K562 (cell line): Measurements from ENCODE around the gene EEF2. TPM values are rescaled to one million over a fixed set of nuclear protein-coding genes. Genes with fewer than 3 reads are reported as not detected.

Experiments used
- ARID1B ChIP-seq: fragments of 450-650 bp; IDR thresholded peaks from 2 replicates; pipeline ENCODE4 v1.6.1; 2016; ENCODE audit warnings: antibody characterized with exemption, mild to moderate bottlenecking, inconsistent platforms
- EHMT2 ChIP-seq: fragments of 450-650 bp; IDR thresholded peaks from 2 replicates; pipeline ENCODE4 v1.6.1; 2018; ENCODE audit warnings: antibody characterized with exemption
- ELF1 ChIP-seq: fragments of 200-800 bp; sonication (Bioruptor generic); IDR thresholded peaks from 2 replicates; pipeline ENCODE4 v1.6.1; 2016; ENCODE audit warnings: missing genetic modification characterization, missing compliant biosample characterization
- MTF1 ChIP-seq: fragments of 250-450 bp; sonication (Bioruptor Pico); IDR thresholded peaks from 2 replicates; pipeline ENCODE4 v1.9.0; 2021; ENCODE audit warnings: moderate library complexity, mild to moderate bottlenecking, inconsistent platforms, borderline replicate concordance
- NCOR1 ChIP-seq: fragments of 450-650 bp; IDR thresholded peaks from 2 replicates; pipeline ENCODE4 v1.6.1; 2016; ENCODE audit warnings: mild to moderate bottlenecking, moderate library complexity
- SMARCE1 ChIP-seq: fragments of 450-650 bp; IDR thresholded peaks from 2 replicates; pipeline ENCODE4 v1.7.1; 2016; ENCODE audit warnings: mild to moderate bottlenecking
- SREBF1 ChIP-seq: fragments of 150-350 bp; IDR thresholded peaks from 2 replicates; pipeline ENCODE4 v1.6.1; 2014; ENCODE audit warnings: antibody characterized with exemption, low read depth, low read length, borderline replicate concordance
- TFAM ChIP-seq: fragments of 250-450 bp; sonication (Bioruptor Pico); conservative IDR thresholded peaks from 2 replicates; pipeline ENCODE4 v1.5.0; 2021; ENCODE audit warnings: mild to moderate bottlenecking, moderate library complexity
- ZC3H11A ChIP-seq: IDR thresholded peaks from 2 replicates; pipeline ENCODE4 v1.6.1; 2012; ENCODE audit warnings: low read depth, low read length, improper control_type of control experiment
- polyA plus RNA-seq, 8 experiments: library from polyadenylated mRNA; depleted of rRNA in 4 of 8; stranded (reverse) in 5 of 8; unstranded in 3 of 8; fragments of >200 nt; fragmentation: Nextera tagmentation in 2 of 8; fragmentation: Illumina TruSeq in 1 of 8; extraction: Ambion mirVana in 2 of 8; extraction: Trizol in 1 of 8; gene quantifications; 2 replicates each; pipeline versions ENCODE4 v1.2.1 to v1.2.3, GENCODE V29; 2011 to 2014; ENCODE audit warnings: inconsistent platforms in 1 of 8, missing spikeins in 1 of 8
- total RNA-seq, 7 experiments: library from RNA; depleted of rRNA in 6 of 7; stranded (reverse); fragments of >200 nt in 6 of 7; fragmentation: Illumina TruSeq in 2 of 7; extraction: Trizol in 2 of 7; gene quantifications; 2 replicates each; pipeline versions ENCODE4 v1.2.1 to v1.2.3, GENCODE V29; 2011 to 2021; ENCODE audit warnings: low replicate concordance in 1 of 7
- TF ChIP-seq, protein P1 (sequence below), 2 experiments: fragments of 450-650 bp; IDR thresholded peaks; 2 replicates each; pipeline ENCODE4 v1.6.1; 2018; ENCODE audit warnings: mild to moderate bottlenecking in 2 of 2, low read depth in 1 of 2; ENCODE audit not compliant: partially characterized antibody in 2 of 2
- TF ChIP-seq, protein P2 (sequence below): fragments of 150-350 bp; IDR thresholded peaks from 2 replicates; pipeline ENCODE4 v1.6.1; 2014; ENCODE audit warnings: low read depth, mild to moderate bottlenecking, low read length, borderline replicate concordance
- TF ChIP-seq, protein P3 (sequence below): fragments of 450-650 bp; formaldehyde crosslinking; IDR thresholded peaks from 2 replicates; pipeline ENCODE4 v1.4.0; 2020; ENCODE audit warnings: mild to moderate bottlenecking
- TF ChIP-seq, protein P4 (sequence below), 2 experiments: fragments of 150-350 bp in 1 of 2; IDR thresholded peaks; 2 replicates each; pipeline ENCODE4 v1.6.1; 2012 to 2016; ENCODE audit warnings: low read depth in 2 of 2, low read length in 2 of 2, mild to moderate bottlenecking in 1 of 2, moderate library complexity in 1 of 2

The EEF2 gene
- total and polyA plus RNA-seq, 9 of the 15 experiments (the other 6 are each of a cell fraction or from before 2014, with no cell fraction given): 372 to 3,003 (median 1,453) TPM

DNA sequence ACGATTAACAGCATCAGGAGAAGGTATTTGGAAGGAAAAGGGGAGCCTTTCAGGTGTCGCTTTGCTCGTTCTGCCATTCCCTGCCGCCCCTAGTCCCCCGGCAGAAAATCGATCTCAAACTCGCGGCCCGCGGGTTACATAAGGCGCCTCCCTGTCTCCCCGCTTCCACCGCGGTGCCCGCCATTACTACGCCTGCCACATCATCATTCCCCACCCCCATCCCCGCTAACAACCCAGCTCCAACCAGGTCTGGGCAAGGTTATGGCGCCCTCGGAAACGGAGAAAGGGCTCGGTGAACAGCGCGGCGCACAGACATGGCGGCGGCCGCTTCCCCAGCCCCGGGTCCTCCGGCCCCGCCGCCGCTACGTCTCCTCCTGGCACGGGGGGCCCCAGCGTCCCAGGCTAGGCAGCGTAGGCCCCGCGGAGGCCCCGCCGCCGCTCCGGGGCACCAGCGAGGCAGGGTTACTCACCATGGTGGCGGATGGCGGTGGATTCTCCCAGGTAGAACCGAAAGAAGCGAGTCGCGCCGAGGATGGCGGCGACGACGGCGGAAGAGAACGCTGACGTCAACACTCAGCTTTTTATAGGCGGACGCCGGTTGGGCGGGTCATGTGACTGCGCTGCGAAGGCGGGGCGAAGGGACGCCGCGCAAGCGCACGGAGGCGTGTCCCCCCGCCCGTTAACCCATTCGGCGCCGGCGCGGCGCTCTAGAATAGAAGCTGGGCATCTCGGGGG, at the start of gene EEF2 (continued):
- TF ChIP-seq, protein P1, sequence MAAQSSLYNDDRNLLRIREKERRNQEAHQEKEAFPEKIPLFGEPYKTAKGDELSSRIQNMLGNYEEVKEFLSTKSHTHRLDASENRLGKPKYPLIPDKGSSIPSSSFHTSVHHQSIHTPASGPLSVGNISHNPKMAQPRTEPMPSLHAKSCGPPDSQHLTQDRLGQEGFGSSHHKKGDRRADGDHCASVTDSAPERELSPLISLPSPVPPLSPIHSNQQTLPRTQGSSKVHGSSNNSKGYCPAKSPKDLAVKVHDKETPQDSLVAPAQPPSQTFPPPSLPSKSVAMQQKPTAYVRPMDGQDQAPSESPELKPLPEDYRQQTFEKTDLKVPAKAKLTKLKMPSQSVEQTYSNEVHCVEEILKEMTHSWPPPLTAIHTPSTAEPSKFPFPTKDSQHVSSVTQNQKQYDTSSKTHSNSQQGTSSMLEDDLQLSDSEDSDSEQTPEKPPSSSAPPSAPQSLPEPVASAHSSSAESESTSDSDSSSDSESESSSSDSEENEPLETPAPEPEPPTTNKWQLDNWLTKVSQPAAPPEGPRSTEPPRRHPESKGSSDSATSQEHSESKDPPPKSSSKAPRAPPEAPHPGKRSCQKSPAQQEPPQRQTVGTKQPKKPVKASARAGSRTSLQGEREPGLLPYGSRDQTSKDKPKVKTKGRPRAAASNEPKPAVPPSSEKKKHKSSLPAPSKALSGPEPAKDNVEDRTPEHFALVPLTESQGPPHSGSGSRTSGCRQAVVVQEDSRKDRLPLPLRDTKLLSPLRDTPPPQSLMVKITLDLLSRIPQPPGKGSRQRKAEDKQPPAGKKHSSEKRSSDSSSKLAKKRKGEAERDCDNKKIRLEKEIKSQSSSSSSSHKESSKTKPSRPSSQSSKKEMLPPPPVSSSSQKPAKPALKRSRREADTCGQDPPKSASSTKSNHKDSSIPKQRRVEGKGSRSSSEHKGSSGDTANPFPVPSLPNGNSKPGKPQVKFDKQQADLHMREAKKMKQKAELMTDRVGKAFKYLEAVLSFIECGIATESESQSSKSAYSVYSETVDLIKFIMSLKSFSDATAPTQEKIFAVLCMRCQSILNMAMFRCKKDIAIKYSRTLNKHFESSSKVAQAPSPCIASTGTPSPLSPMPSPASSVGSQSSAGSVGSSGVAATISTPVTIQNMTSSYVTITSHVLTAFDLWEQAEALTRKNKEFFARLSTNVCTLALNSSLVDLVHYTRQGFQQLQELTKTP (IDR thresholded peaks at IDR 0.05; ENCODE audit: low read depth in 1 of 2, partially characterized antibody in 2 of 2): no peak
- TF ChIP-seq ZC3H11A (no peak), MTF1 (CRISPR knock-in tag) (no peak), EHMT2 (no peak), ELF1 (tag) (peak; percentile 58), NCOR1 (peak; percentile 64), SREBF1 (no peak), SMARCE1 (no peak), TFAM (CRISPR knock-in tag) (no peak), ARID1B (no peak)
- TF ChIP-seq, protein P2, sequence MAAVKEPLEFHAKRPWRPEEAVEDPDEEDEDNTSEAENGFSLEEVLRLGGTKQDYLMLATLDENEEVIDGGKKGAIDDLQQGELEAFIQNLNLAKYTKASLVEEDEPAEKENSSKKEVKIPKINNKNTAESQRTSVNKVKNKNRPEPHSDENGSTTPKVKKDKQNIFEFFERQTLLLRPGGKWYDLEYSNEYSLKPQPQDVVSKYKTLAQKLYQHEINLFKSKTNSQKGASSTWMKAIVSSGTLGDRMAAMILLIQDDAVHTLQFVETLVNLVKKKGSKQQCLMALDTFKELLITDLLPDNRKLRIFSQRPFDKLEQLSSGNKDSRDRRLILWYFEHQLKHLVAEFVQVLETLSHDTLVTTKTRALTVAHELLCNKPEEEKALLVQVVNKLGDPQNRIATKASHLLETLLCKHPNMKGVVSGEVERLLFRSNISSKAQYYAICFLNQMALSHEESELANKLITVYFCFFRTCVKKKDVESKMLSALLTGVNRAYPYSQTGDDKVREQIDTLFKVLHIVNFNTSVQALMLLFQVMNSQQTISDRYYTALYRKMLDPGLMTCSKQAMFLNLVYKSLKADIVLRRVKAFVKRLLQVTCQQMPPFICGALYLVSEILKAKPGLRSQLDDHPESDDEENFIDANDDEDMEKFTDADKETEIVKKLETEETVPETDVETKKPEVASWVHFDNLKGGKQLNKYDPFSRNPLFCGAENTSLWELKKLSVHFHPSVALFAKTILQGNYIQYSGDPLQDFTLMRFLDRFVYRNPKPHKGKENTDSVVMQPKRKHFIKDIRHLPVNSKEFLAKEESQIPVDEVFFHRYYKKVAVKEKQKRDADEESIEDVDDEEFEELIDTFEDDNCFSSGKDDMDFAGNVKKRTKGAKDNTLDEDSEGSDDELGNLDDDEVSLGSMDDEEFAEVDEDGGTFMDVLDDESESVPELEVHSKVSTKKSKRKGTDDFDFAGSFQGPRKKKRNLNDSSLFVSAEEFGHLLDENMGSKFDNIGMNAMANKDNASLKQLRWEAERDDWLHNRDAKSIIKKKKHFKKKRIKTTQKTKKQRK: no peak
- TF ChIP-seq, protein P3, sequence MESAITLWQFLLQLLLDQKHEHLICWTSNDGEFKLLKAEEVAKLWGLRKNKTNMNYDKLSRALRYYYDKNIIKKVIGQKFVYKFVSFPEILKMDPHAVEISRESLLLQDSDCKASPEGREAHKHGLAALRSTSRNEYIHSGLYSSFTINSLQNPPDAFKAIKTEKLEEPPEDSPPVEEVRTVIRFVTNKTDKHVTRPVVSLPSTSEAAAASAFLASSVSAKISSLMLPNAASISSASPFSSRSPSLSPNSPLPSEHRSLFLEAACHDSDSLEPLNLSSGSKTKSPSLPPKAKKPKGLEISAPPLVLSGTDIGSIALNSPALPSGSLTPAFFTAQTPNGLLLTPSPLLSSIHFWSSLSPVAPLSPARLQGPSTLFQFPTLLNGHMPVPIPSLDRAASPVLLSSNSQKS (CRISPR knock-in tag): no peak
- TF ChIP-seq, protein P4, sequence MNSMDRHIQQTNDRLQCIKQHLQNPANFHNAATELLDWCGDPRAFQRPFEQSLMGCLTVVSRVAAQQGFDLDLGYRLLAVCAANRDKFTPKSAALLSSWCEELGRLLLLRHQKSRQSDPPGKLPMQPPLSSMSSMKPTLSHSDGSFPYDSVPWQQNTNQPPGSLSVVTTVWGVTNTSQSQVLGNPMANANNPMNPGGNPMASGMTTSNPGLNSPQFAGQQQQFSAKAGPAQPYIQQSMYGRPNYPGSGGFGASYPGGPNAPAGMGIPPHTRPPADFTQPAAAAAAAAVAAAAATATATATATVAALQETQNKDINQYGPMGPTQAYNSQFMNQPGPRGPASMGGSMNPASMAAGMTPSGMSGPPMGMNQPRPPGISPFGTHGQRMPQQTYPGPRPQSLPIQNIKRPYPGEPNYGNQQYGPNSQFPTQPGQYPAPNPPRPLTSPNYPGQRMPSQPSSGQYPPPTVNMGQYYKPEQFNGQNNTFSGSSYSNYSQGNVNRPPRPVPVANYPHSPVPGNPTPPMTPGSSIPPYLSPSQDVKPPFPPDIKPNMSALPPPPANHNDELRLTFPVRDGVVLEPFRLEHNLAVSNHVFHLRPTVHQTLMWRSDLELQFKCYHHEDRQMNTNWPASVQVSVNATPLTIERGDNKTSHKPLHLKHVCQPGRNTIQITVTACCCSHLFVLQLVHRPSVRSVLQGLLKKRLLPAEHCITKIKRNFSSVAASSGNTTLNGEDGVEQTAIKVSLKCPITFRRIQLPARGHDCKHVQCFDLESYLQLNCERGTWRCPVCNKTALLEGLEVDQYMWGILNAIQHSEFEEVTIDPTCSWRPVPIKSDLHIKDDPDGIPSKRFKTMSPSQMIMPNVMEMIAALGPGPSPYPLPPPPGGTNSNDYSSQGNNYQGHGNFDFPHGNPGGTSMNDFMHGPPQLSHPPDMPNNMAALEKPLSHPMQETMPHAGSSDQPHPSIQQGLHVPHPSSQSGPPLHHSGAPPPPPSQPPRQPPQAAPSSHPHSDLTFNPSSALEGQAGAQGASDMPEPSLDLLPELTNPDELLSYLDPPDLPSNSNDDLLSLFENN (IDR thresholded peaks at IDR 0.05; ENCODE audit: low read depth in 2 of 2, low read length in 2 of 2): no peak
